Epithelial cell of esophagus (primary cell): ENCODE data around the gene SDCCAG8.
A peak's percentile ranks its signal among the peaks of the same experiment; 100 is the strongest.

Experiments used
- DNase-seq: peaks from one replicate; pipeline ENCODE4 v3.0.0; 2010; ENCODE audit warnings: low read depth
- H3K4me3 ChIP-seq: 2 replicates; pipeline ENCODE4 v1.5.1; 2011; ENCODE audit warnings: mild to moderate bottlenecking, low read length, control low read depth
- TF ChIP-seq, protein P1 (sequence below): IDR thresholded peaks from 2 replicates; pipeline ENCODE4 v1.5.1; 2011; ENCODE audit warnings: low read depth, mild to moderate bottlenecking, low read length, control low read depth, inconsistent platforms; ENCODE audit not compliant: insufficient read depth; ENCODE audit errors: missing control alignments

Gene SDCCAG8

DNA sequence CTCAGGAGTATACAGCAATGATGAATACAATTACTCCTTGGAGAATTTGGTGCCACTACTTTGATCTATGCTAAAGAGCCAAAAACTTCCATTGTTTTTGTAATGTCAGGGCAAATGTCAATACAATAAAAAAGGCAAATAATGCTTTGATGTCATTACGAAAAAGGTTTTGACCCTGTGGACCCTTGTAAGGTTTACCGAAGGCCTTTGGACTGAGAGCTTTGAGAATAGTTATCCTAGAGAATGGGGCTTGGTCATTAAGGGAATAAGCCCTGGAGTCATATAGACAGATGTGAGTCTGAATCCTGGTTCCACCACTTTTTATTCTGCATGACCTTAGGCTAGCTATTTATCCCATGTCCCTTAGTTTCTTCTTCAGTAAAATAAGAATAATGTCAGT, 28.2 kb upstream of the SDCCAG8 start:
- DNase-seq = no peak
- TF ChIP-seq, protein P1, sequence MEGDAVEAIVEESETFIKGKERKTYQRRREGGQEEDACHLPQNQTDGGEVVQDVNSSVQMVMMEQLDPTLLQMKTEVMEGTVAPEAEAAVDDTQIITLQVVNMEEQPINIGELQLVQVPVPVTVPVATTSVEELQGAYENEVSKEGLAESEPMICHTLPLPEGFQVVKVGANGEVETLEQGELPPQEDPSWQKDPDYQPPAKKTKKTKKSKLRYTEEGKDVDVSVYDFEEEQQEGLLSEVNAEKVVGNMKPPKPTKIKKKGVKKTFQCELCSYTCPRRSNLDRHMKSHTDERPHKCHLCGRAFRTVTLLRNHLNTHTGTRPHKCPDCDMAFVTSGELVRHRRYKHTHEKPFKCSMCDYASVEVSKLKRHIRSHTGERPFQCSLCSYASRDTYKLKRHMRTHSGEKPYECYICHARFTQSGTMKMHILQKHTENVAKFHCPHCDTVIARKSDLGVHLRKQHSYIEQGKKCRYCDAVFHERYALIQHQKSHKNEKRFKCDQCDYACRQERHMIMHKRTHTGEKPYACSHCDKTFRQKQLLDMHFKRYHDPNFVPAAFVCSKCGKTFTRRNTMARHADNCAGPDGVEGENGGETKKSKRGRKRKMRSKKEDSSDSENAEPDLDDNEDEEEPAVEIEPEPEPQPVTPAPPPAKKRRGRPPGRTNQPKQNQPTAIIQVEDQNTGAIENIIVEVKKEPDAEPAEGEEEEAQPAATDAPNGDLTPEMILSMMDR = no peak
- H3K4me3 ChIP-seq = no peak overlapping the region

DNA sequence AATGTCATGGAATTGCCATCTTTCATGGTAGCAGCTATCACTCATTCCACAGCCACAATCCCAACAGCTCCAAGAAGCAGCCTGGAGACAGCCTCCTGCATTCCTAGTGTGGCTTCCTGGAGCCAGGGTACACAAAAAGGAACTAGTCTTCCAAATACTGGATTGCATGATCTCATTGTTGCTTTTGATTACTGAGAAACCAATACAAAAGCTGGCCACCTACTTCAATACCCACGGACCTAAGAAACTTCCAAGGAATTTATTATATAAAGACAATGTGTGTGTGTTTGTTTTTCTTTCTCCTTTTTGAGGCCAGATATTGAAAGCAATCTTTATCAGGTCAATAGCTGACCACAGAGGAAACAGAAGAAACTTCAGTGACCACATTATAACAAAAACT, 26.3 kb upstream of the SDCCAG8 start:
- no peak overlapping the region for H3K4me3 ChIP-seq
- TF ChIP-seq, protein P1 = no peak
- no peak for DNase-seq

DNA sequence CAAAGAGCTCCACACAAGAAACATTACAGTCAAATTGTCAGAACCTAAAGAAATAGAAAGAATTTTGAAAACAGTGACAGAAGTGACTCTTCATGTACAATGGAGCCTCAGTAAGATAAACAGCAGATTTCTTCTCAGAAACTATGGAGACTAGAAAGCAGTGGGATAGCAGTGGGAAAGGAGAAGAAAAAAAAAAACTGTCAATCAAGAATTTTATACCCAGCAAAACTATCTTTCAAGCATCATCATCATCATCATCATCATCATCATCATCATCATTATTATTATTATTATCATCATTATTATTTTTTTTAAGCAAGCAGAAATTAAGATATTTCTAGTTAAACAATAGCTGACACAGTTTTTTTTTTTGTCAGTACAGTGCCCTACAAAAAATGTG, 24.9 kb upstream of the SDCCAG8 start:
- H3K4me3 ChIP-seq = no peak overlapping the region
- TF ChIP-seq, protein P1 = no peak
- DNase-seq = peak; percentile 11

DNA sequence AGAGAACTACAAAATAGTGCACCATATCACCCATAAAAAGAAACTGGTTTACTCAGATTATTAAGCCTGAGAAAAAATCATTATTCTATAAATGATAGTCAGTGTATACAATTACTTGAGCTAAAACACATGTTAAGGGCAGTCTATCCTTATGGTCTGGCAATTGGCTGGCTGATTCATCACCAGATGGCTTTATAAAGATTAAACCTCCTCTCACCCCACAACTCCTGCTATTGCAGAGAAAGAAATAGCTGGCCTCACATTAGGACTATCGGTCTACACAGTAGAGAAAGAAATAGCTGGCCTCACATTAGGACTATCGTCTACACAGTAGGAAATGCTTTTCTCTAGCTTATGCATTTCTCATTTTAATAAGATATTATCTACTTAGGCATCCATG, 21.9 kb upstream of the SDCCAG8 start:
- H3K4me3 ChIP-seq = no peak overlapping the region
- DNase-seq = no peak
- TF ChIP-seq, protein P1 = no peak

DNA sequence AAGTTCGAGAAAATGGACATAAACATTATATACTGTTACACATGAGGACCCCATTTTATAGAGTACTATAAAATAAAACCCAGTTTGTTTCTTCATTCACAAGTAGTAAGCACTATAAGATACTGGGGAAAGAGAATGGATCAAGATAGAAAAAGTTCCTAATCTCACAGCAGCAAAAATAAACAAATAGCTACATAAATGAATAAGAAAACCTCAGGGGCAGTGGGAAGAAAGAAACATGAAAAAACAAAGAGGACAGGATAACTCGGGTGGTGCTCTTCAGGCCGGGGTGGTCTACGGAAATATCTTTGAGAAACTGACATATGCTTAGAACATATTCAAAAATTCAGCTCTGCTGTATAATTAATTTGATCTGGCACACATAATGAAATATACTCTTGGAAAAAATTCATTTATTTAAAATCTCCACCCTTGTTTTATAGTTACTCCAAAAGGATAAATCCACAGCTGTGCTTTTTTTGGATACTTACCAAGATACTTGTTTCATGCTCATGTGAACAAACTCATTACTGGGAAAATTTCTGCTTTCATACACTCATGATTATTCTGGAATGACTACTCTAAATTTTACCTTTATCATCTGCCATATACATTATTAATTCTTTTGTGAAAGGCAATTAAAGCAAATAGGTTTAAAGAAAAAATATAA, 20.7 kb upstream of the SDCCAG8 start:
- TF ChIP-seq, protein P1 = no peak
- DNase-seq = no peak

DNA sequence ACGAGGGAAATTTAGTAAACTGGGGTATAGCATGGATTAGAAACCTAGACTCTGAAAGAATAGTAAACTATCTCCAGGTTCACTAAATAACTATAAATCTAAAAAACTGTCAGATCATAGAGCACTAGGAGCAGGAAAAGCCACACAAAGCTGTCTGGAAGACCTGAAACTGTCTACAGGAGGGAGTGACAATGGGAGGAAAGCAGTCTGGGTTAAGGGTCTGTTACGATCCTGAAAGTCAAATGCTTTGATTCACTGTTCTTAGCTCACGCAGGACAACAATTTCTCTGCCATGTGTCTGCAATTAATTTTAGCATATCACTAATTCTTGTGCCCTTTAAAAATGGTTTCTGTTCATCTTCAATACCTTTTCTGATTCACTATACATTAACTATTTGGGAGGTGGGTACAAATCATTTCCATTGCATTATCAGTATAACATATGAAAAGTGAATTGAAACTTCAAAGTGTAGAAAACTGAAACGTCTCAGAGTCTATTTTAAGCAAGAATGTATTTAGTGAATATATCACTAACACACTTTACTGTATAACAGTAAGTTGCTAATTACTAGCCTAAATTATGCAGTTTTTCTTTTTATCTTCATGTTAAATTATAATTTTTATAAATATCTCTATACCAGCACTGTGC, 19.1 kb upstream of the SDCCAG8 start:
- H3K4me3 ChIP-seq = no peak overlapping the region
- TF ChIP-seq, protein P1 = no peak
- no peak for DNase-seq

More for the DNA sequence above, 20.7 kb upstream of the SDCCAG8 start:
- no peak overlapping the region for H3K4me3 ChIP-seq

DNA sequence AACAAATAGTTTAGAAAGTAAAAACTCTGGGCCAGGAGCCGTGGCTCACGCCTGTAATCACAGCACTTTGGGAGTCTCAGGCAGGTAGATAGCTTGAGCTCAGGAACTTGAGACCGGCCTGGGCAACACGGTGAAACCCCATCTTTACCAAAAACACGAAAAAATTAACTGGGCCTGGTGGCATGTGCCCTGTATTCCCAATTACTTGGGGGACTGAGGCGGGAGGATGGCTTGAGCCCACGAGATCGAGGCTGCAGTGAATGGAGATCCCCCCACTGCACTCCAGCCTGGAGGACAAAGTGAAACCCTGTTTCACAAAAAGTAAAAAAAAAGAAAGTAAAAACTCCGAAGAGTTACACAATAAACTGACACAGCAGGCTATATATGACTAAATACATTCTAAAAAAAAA, 11.4 kb upstream of the SDCCAG8 start:
- H3K4me3 ChIP-seq = no peak overlapping the region

More for the DNA sequence above, 11.4 kb upstream of the SDCCAG8 start:
- TF ChIP-seq, protein P1 = no peak
- no peak for DNase-seq
